Gastroesophageal sphincter (tissue), 4 donors: ENCODE measurements around the gene RAD51B. TPM values are rescaled to one million over a fixed set of nuclear protein-coding genes. Genes with fewer than 3 reads are reported as not detected.

Source experiments
- ATAC-seq: fragments of 150-250 bp; one replicate; pipeline ENCODE4 v1.9.1; 2016; ENCODE audit warnings: mild to moderate bottlenecking, moderate library complexity
- H3K27ac ChIP-seq, 4 donors: fragments of 200-600 bp; sonication (generic) in 3 of 4; 1 replicate in 3 of 4; 2 replicates in 1 of 4; pipeline ENCODE4 v1.5.1; 2016 to 2019
- H3K27me3 ChIP-seq: fragments of 200-600 bp; sonication (generic); one replicate; pipeline ENCODE4 v1.5.1; 2019
- H3K36me3 ChIP-seq, 2 donors: fragments of 200-600 bp; sonication (generic); one replicate each; pipeline ENCODE4 v1.5.1; 2019; ENCODE audit warnings: control low read depth in 1 of 2
- H3K4me1 ChIP-seq, 3 donors: fragments of 200-600 bp; sonication (generic); 1 replicate in 2 of 3; 2 replicates in 1 of 3; pipeline ENCODE4 v1.5.1; 2016 to 2019; ENCODE audit warnings: control low read depth in 2 of 3
- H3K4me3 ChIP-seq, 2 donors: fragments of 200-600 bp; sonication (generic); one replicate each; pipeline ENCODE4 v1.5.1; 2019; ENCODE audit warnings: mild to moderate bottlenecking in 1 of 2, moderate library complexity in 1 of 2
- H3K9me3 ChIP-seq, 3 donors: fragments of 200-600 bp; sonication (generic); one replicate each; pipeline ENCODE4 v1.5.1; 2017 to 2019; ENCODE audit warnings: control low read depth in 2 of 3
- CTCF ChIP-seq, 4 experiments: fragments of 200-600 bp in 2 of 4; fragments of 450-650 bp in 2 of 4; sonication (generic) in 1 of 4; IDR thresholded peaks; one replicate each; pipeline ENCODE4 v1.5.1; 2017 to 2019; ENCODE audit warnings: antibody characterized with exemption in 4 of 4, mild to moderate bottlenecking in 2 of 4, moderate library complexity in 2 of 4
- EP300 ChIP-seq: sonication (generic); formaldehyde crosslinking; IDR thresholded peaks from one replicate; pipeline ENCODE4 v1.6.1; 2017; ENCODE audit warnings: antibody characterized with exemption, mild to moderate bottlenecking
- POLR2A ChIP-seq, 2 donors: fragments of 450-650 bp; IDR thresholded peaks; one replicate each; pipeline ENCODE4 v1.6.1; 2017; ENCODE audit warnings: antibody characterized with exemption in 2 of 2, mild to moderate bottlenecking in 2 of 2, moderate library complexity in 1 of 2
- POLR2AphosphoS5 ChIP-seq: sonication (generic); formaldehyde crosslinking; IDR thresholded peaks from one replicate; pipeline ENCODE4 v1.6.1; 2017; ENCODE audit warnings: antibody characterized with exemption
- WGBS, 2 donors: methylation state at CpG; one replicate each; pipeline ENCODE4 v1.1.5; 2018; ENCODE audit warnings: low coverage in 1 of 2; 5-methylcytosine and 5-hydroxymethylcytosine counted together
- total RNA-seq, 4 donors: library from RNA; depleted of rRNA; stranded (reverse); fragments of >200 nt; gene quantifications; one replicate each; pipeline ENCODE4 v1.1.0, GENCODE V29; 2016

The RAD51B gene
- total RNA-seq, 4 donors from 2014 or later, result 5.1 to 7.0 (median 6.0) TPM

GRCh38 chr14:68139431-68140075 is 320.0 kb downstream of the RAD51B start:
- ATAC-seq, result no peak
- Histone ChIP-seq H3K4me1 (peaks cover 20 to 85% (median 29%) of the 10 kb centered on the region in 3 donors), H3K4me3 (no peak overlapping the region), H3K27ac (peak overlapping the region; percentile 80 to 96 (median 83)), H3K9me3 (no peaks in the 10 kb centered on the region), H3K36me3 (no peaks in the 10 kb centered on the region), H3K27me3 (no peaks in the 10 kb centered on the region)
- 0 to 45% methylated on average over 1 to 3 of the region's 4 CpGs for WGBS, 2 donors
- no peak for TF ChIP-seq EP300
- no peak for TF ChIP-seq POLR2A (IDR thresholded peaks at IDR 0.05)
- no peak for TF ChIP-seq POLR2AphosphoS5
- no peak for TF ChIP-seq CTCF (IDR thresholded peaks at IDR 0.05)

GRCh38 chr14:68140076-68140741 is 320.6 kb downstream of the RAD51B start:
- TF ChIP-seq CTCF (IDR thresholded peaks at IDR 0.05) (no peak), POLR2AphosphoS5 (peak; percentile 98), POLR2A (IDR thresholded peaks at IDR 0.05) (no peak), EP300 (peak; percentile 87)
- Histone ChIP-seq H3K4me3 (no peak overlapping the region), H3K4me1 (peaks cover 22 to 89% (median 32%) of the 10 kb centered on the region in 3 donors), H3K27me3 (no peaks in the 10 kb centered on the region), H3K36me3 (no peaks in the 10 kb centered on the region), H3K9me3 (no peaks in the 10 kb centered on the region), H3K27ac (peak overlapping the region; percentile 80 to 96 (median 83))
- ATAC-seq, result peak; percentile 54
- 15 to 30% methylated on average over 2 to 3 of the region's 3 CpGs for WGBS, 2 donors

DNA sequence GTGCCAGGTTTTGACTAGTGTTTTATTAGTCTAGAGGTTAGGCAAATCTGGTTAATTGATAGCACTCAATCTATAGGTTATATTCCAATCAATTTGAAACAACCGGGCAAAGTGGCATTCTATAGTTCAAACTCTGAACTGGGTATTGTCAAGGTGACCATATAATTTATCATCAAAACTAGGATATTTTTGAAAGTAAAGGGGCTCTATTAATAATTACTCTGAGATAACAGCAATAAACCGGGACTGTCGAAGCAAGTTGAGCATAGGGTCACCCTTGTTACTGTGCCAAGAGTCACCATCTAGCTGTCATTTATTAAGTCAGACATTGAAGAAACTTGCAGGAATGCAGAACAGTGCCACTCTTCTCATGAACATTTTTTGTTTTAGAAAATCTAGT is 321.2 kb downstream of the RAD51B start:
- Histone ChIP-seq H3K27me3 (no peaks in the 10 kb centered on the region), H3K36me3 (no peaks in the 10 kb centered on the region), H3K4me1 (peaks cover 22 to 89% (median 29%) of the 10 kb centered on the region in 3 donors), H3K9me3 (no peaks in the 10 kb centered on the region), H3K27ac (peak overlapping the region; percentile 80 to 96 (median 83)), H3K4me3 (no peak overlapping the region)
- ATAC-seq, result no peak
- 31 to 41% methylated on average over 3 of the region's 3 CpGs for WGBS, 2 donors
- TF ChIP-seq CTCF (IDR thresholded peaks at IDR 0.05) (no peak), POLR2AphosphoS5 (no peak), POLR2A (IDR thresholded peaks at IDR 0.05) (no peak), EP300 (no peak)

GRCh38 chr14:68141281-68142088 is 321.9 kb downstream of the RAD51B start:
- TF ChIP-seq POLR2A (IDR thresholded peaks at IDR 0.05), result no peak
- no peak for TF ChIP-seq POLR2AphosphoS5
- TF ChIP-seq CTCF (IDR thresholded peaks at IDR 0.05), result no peak
- no peak for ATAC-seq
- Histone ChIP-seq H3K4me1 (peaks cover 22 to 96% (median 29%) of the 10 kb centered on the region in 3 donors), H3K9me3 (no peaks in the 10 kb centered on the region), H3K36me3 (no peaks in the 10 kb centered on the region), H3K27ac (peak overlapping the region; percentile 80 to 96 (median 83)), H3K27me3 (no peaks in the 10 kb centered on the region), H3K4me3 (no peak overlapping the region)
- WGBS, 2 donors, result 33 to 50% methylated on average over 4 to 5 of the region's 5 CpGs
